ENCODE data around the gene ARHGAP26.

ARHGAP26 gene

GRCh38 chr5:142833517-142834449, 63.6 kb downstream of the ARHGAP26 start:
- FAIRE-seq, result no peak

DNA sequence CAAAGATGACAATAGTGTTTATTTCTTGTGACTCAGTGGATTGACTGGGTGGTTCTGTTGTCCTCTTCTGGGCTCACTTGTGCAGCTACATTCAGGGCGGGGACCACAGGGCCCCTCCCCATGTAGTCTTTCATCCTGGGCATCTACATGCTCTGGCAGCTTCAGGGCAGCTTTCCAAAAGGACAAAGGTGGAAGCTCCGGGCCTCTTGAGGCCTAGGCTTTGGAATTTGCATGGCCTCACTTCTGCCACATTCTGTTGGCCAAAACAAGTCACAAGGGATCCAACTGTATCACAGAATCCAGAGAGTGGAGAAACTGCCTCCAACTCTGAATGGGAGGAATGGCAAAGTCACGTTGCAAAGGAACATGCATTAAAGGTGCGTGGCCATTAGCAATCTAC, 64.3 kb downstream of the ARHGAP26 start:
- FAIRE-seq, result no peak

GRCh38 chr5:142835540-142835939, 65.4 kb downstream of the ARHGAP26 start:
- no peak for FAIRE-seq

DNA sequence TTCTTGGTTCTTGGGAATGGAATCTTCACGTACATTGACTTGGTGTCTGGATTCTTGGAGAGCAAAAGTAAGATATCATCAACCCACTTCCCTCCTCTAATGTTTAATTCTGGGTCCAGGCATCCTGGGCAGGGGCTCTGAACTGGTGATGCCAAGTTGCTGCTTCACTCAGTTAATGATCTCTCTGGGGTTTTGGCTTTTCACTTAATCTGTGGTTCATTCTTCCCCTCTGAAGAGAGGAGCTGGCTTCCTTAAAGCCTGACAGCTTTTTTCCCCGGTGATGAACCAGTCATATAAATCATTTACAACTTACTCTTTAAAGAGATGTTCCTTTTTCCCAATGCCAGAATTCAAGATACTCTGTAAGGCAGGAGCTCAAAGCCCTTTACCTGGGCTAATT, 65.9 kb downstream of the ARHGAP26 start:
- no peak for FAIRE-seq

GRCh38 chr5:142837081-142837725, 67.0 kb downstream of the ARHGAP26 start:
- FAIRE-seq, result no peak

- FAIRE-seq, result no peak
Observed at GRCh38 chr5:142838845-142839244, 68.7 kb downstream of the ARHGAP26 start.

- no peak for FAIRE-seq
Observed at GRCh38 chr5:142839711-142840346, 69.7 kb downstream of the ARHGAP26 start.

- no peak for FAIRE-seq
Observed at GRCh38 chr5:142840575-142840974, 70.4 kb downstream of the ARHGAP26 start.

DNA sequence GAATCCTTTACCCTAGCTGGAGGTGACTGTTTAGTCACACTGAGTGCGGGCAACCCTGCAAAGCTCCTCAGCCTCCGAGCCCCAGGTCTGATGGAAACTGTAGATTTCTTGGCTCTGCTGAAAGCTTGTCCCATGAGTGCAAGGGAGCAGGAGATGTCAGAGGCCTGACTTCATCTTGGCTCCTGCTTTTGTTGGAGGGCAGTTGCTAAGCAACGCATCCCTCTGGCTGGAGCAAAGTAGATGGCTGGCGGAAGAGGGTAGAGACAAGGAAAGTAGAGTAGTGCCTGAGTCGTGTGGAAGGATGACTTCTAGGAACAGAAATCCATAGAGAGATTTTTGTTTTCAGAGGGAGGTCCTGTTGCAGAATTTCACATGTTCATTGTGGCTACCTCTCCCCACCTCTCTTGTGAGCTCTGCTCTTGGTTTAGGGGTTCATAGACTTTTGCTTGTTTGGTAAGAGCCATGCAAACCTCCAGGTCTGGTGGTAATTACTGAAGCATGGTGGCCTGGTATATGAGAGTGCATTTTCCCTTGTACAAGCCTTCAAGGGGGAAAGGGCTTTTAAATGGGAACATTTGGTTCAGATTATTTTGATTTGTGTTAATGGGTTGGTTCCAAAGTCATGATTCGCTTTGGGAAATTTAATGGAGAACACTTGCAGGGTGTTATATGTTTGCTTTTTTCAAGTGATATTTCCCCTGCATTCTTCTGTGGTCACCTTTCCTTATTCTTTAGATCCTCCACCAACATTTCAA, 71.5 kb downstream of the ARHGAP26 start:
- FAIRE-seq, result no peak

DNA sequence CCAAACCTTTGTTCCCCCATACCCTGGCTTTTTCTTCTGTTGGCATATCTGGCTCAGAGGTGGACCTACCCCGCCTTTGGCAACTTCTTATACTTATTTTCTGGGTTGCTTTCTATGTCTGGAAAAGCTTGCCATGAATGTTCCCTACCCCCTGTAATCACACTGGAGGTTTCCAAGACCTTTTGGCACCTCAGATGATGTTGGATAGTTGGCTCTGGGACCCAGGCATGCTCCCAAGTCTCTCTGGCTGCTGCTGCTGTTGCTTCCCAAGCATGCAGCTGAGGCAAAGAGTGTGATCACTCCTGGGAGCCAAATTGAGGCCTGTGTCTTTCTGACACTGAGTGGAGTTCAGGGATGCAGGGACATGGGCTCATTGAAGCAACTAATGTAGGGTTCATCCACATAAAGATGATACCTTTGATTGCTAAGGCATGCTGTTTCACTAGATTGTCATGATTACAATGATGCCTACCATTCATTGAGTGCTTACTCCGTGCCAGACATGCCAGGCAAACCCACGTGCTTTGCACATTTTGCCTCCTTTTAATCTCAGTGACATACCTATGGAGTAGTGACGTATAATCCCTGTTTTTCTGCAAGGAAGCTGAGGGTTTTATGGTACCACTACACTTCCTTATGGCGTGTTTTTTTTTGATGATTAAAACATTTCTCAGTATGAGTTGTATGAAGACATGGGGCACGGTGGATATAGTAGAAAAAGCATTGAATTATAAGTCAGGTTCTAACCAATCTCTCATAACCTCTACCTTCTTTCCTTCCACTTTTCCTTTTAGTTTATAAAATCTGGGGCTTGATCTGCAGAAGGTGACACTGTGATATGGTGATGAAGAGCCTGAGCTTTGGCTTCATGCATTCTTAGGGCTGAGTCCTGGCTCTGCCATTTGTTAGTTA, 73.1 kb downstream of the ARHGAP26 start:
- FAIRE-seq, result no peak

GRCh38 chr5:142844866-142845265, 74.7 kb downstream of the ARHGAP26 start:
- no peak for FAIRE-seq

DNA sequence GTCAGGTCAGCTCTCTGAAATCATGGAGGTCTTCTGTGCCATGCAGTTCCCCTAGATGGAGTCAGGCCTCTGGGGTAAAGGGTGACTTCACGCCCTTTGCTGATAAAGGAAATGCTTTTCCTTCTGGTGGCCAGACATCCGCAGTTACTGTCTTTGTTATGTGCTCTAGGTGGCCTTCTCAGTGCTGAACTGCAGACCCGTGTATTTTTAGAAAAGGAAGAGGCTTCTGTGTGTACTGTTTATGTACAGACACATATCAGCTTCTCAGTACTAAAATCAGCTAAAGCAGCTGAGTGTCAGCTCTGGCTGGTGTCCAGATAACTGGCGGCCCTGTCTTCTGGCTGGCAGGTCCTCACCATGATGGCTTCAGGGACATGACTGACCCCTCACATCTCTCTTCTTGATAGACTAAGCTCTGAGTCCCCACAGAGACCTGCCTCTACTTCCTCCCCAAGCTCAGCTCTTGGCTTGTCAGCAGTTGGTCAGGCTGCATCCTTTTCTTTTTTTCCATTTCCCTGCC, 75.3 kb downstream of the ARHGAP26 start:
- FAIRE-seq, result no peak

DNA sequence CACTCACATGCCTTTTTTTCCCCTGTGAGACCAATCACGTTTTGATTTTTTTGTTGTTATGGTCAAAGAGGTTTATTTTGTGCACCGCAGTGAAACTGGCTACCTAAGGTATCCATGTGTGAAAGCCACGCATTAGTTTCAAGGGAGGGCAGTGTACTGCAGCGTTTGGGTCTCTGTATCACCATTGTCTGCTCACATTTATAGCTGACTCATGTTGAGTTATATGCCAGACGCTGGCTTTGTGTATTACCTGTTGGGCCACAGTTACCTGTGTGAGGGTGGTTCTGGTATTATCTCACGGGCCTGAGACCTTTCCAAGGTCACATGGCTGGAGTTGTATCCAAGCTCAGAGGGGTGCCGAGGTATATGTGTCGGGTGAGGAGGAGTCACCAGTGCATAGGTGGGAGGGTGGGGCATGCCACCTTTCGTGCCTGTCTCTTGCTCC, 75.8 kb downstream of the ARHGAP26 start:
- no peak for FAIRE-seq

DNA sequence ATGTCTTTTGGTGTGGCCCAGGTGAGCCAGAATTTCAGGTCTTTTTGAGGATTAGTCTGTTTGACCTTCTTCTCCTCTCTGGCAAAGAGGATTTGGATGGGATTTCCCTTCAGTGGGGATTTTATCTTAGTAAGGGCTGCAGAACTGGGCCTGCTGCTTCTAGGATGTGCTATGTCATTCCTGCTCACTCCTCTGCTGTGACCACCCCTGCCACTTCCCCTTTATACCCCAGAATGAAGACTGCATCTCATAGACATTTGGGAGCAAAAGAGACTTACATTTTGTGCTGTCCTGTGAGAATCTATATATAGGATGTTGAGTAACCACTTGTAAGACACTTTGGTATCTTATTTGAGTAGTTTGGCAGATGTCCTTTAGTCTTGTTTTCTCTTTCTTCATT, 76.2 kb downstream of the ARHGAP26 start:
- no peak for FAIRE-seq

DNA sequence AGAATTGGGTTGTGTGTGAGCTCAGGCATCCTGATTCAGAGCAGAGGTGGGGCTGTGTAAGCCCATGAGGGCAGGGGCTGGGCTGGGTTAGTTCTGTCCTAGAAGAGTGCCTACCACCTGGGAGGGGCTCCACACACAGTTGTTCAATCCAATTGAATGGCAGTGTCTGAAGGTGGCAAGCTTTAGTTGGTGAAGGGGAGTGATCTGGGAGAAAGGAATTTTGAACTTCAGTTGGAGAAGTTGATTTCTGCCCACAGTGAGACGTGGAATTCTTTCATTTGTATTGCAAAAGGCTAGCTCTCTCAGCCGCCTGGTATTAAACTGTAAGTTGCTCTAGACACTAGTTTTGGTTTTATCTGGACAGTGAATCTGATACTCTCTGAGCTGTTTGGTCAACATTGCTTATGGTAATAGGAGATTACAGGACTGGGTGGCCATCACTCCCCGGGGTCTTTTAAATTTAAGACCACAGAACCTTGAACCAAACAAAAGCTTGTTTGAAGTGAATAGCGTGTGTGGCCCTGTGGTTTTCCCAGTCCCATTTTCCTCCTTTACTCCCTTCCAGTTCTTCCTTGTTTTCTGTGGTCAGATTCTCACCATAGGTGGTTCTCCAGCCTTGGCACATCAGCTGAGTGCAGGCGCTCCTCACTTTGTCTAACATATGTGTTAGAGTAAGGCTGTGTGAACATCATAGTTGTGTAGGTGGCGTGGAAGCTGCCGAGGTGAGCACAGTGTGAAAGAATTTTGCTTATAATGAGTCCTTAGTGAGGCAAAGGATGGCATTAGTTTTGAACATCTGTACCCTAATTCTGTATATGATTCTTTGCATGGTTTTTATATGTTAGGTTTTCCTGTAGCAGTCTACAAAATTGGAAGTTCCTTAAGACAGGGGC, 78.0 kb downstream of the ARHGAP26 start:
- no peak for FAIRE-seq

DNA sequence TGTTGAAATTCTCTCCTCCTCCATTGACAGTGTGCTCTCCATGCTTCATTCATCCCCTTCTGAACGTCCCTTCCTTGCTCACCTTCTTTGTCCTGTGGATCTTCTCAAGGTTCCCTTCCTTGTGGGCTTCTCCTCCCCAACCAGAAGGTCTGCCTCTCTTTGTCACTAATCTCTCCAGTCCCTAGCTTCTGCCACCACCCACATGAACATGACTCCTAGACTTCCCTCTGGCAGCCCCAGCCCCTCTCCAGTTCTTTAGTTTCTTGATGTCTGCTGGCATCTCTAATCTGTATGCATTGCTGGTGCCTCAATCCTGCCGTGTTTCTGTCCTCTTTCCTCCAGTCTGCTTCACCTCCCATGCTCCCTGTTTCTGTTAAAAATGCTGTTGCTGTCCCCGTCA, 79.3 kb downstream of the ARHGAP26 start:
- FAIRE-seq, result no peak

DNA sequence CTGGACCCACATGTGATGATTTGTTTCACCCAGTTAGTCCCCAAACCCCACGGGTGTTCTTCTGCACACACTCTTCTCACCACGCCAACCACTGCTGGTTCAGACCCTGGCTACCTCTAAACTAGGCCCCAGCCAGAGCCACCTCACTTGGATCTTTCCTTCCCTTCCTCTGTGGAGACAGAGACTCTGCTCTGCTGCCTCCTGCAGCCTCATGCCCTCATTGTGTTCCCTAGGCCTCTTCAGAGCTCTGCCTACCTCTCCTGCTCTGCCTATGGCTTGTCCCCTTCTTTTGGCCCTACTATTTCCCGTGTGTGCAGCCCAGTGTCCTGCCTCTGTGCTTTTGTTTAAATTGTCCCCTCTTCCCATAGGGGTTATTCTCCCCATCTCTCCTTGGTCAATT, 79.7 kb downstream of the ARHGAP26 start:
- FAIRE-seq, result no peak

DNA sequence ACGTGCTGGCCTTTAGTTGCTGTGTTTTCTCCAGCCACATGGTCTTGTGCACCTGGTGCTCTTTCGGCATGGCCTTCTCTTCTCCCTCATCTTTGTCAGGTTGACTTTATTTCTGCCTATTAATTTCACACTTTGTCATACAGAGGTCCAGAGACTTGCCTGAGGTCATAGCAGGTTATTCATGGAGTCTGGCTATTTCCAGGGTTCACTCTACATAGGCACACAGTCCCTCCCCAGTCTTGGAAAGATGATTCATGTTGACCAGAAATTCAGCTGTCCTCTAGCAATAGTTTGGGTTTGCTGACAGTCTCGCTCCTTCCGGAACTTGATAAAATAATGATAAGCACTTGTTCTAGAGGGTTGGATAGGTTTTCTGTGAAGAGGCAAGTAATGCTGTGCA, 81.6 kb downstream of the ARHGAP26 start:
- FAIRE-seq, result no peak

DNA sequence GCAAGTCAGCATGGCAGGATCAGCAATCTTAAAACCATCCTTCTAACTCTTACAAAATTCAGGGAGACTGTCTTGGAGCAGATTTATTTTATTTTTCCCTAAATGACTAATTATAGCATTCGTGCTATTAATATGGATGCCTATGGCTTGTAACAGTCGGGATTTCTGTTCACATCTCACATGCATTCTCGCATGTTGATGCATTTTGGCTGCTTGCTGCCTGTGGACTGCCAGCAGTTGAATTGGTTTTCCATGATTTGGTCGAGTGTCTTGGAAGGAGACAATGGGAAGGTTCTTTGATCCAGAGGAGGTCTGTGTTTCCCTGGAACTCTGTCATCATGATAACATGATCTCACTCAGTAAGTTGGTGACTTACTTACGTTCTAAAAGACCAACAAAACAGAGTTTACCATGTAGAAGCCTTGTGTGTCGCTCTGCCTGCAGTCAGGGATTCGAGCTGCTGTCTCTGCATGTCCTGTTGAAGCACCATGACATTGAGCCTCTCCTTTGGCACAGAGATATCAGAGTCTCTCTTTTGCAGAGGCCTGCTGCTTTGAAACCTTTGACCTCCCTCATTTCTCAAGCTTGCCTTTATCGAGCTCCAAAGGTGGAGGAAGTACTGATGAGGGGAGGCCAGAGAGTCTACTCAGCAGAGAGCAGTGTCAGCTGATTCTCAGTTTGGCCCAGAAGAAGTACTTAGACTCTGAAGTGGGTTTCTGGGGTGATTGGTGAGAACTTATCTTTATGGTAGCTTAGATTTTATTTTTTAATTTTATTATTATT, 82.4 kb downstream of the ARHGAP26 start:
- FAIRE-seq, result no peak

DNA sequence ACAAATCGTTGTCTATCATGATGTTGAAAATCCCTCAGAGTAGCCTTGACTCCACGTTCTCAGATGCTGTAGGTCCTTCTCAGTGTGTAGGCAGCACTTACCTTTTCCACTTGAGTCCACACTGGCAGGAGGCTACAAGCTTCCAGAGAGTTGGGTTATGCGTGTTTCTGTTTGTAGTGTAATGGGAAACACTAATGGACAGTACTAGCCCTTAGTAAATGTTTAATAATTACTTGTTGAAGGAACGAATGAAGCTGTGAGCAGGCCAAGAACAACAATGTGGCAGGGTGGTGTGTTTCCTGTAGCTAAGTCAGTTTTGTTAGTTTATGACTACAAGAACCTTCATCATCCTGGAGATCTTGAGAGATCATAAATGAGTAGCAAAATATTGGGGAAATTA, 83.5 kb downstream of the ARHGAP26 start:
- FAIRE-seq, result no peak
